Measurements from ENCODE around the gene TRIM7.

TRIM7 gene

GRCh38 chr5:181173420-181174342 lies 31.3 kb downstream of the TRIM7 start:
- peak overlapping the region; percentile 10 for H3K4me3 ChIP-seq (replicated peaks; ENCODE audit: low read depth, low read length)
- TF ChIP-seq CTCF (IDR thresholded peaks at IDR 0.05; ENCODE audit: low read length, missing control alignments) = no peak
- DNase-seq (ENCODE audit: low read depth) = peak; percentile 43

DNA sequence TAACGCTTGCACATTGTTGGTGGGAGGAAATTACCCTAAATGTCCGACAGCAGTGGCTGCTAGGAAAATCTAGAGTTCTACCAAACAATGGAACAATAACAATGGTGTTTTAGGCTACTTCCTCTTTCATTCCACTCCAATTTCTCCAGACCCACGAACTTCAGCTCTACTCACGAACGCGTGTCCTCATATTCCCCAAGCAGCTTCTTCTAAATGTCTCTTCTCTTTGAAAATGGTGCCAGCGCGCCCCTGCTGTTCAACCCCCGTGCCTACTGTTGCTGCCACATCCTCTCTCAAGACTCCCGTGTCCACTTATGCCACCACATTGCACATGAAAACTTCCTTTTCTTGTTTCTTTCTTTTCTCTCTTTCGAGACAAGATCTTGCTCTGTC lies 32.0 kb downstream of the TRIM7 start:
- TF ChIP-seq CTCF (IDR thresholded peaks at IDR 0.05; ENCODE audit: low read length, missing control alignments) = no peak
- no peak for DNase-seq (ENCODE audit: low read depth)
- no peak overlapping the region for H3K4me3 ChIP-seq (replicated peaks; ENCODE audit: low read depth, low read length)

- TF ChIP-seq CTCF (IDR thresholded peaks at IDR 0.05; ENCODE audit: low read length, missing control alignments) = no peak
- H3K4me3 ChIP-seq (replicated peaks; ENCODE audit: low read depth, low read length) = no peak overlapping the region
- DNase-seq (ENCODE audit: low read depth) = no peak
Observed at GRCh38 chr5:181171782-181172181, 33.2 kb downstream of the TRIM7 start.

DNA sequence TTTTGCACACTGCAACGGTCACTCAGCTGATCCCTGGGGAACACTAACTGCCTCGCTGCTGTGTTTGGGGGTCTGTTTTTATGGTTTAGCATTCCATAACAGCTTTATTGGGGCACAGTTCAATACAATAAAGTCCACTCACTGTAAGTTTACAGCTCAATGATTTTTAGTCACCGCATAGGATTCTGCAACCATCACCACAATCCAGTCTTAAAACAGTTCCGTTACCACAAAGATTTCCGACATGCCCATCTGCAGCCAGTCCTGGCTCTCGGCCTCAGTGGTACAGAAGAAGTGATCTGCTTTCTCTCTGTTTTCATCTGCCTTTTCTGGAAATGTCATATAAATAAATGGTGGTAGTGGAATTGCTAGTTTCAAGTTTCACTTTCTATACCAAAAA lies 34.0 kb downstream of the TRIM7 start:
- H3K4me3 ChIP-seq (replicated peaks; ENCODE audit: low read depth, low read length) = no peak overlapping the region
- no peak for DNase-seq (ENCODE audit: low read depth)
- no peak for TF ChIP-seq CTCF (IDR thresholded peaks at IDR 0.05; ENCODE audit: low read length, missing control alignments)

DNA sequence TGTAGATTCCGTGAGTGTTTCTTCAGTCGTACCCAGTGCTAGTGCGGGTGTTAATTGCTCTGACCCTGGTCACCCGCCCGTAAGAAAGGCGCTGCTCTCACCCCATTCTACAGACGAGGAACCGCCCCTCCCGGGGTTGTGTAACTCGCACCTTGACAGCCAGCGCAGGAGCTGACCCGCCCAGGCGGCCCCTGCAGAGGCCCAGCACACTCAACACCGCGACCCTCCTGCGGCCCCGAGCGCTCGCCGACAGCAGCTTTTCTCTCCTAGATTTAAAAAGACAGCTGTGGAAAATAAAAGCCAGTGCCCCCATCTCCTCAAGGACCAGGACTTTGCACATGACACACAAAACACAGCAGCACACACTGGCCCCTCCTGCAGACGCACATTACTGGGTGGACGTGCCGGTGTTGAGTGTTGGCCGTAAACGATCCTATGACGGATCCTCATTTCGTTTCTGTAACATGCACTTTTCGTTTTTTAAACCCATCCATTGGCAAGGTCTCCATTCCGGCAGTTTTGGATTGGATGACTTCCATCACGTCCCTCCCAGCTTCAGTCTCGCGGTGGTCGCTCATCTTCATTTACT lies 34.7 kb downstream of the TRIM7 start:
- DNase-seq (ENCODE audit: low read depth) = no peak
- no peak for TF ChIP-seq CTCF (IDR thresholded peaks at IDR 0.05; ENCODE audit: low read length, missing control alignments)
- H3K4me3 ChIP-seq (replicated peaks; ENCODE audit: low read depth, low read length) = peak overlapping the region; percentile 32

DNA sequence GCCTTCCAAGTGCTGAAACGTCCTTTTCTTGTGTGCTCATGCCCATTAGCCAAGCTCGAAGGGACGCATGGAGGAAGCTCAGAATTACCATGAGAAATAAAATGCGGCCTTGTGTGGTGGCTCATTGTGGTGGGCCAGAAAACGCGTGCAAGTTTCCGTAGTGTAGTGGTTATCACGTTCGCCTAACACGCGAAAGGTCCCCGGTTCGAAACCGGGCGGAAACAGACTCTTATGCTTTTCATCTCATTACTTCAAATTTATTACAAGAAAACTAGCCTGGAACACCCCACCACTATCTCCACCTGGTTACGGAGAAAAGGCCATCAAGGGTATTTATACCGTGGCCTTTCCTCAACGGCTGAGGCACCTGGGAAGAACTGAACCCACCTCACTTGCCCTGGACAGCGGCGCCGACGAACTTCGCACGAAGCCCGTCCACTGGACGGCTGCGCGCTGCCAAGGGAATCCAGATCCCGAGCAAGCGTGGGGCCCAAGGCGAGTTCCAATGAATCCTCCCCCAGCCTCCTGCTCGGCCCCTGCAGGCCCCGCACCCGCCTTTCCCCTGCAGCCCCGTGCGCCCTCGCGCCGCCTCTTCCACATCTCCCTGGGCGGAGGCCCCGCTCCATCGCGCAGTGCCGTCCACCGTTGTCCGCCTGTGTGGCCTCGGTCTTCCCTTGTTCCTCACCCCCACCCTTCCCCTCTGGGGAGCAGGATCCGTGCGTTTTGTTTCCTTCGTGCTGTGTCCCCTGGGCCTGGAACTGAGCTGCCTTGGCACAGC lies 35.3 kb downstream of the TRIM7 start:
- DNase-seq (ENCODE audit: low read depth) = peak; percentile 69
- peak overlapping the region; percentile 32 for H3K4me3 ChIP-seq (replicated peaks; ENCODE audit: low read depth, low read length)

DNA sequence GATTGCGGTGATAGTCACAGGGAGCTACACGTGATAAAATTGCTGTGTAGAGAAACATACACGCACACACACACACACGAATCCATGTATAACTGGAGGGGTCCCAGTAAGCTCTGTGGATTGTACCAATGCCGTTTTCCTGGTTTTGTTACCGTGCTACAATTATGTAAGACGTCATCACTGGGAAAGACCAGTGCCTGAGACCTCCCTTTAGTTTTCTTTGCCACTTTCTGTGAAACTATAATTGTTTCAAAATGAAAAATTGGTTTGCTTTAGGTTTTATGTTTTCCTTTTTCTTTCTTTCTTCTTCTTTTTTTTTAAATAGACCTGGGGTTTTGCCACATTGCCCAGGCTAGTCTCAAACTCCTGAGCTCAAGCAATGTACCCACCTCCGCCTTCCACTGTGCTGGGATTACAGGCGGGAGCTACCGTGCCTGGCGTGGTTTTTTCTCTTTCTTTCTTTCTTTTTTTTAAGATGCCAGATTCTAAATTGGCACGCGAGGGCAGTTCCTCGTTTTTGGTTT lies 36.3 kb downstream of the TRIM7 start:
- DNase-seq (ENCODE audit: low read depth) = no peak
- H3K4me3 ChIP-seq (replicated peaks; ENCODE audit: low read depth, low read length) = no peak overlapping the region
- TF ChIP-seq CTCF (IDR thresholded peaks at IDR 0.05; ENCODE audit: low read length, missing control alignments) = no peak
